Mucosa of rectum (tissue), 2 donors: Measurements from ENCODE around the gene NSFL1C.

ENCODE experiments used
- H3K27ac ChIP-seq, 2 donors: one replicate each; pipeline ENCODE4 v1.7.0; 2013; ENCODE audit warnings: inconsistent platforms in 2 of 2, low read depth in 2 of 2, low read length in 2 of 2
- H3K27me3 ChIP-seq, 2 donors: one replicate each; pipeline ENCODE4 v1.7.0; 2013; ENCODE audit warnings: low read length in 2 of 2; ENCODE audit not compliant: control insufficient read depth in 2 of 2, insufficient read depth in 2 of 2
- H3K36me3 ChIP-seq, 2 donors: one replicate each; pipeline ENCODE4 v1.7.0; 2013; ENCODE audit warnings: low read length in 2 of 2; ENCODE audit not compliant: control insufficient read depth in 2 of 2, insufficient read depth in 2 of 2
- H3K4me1 ChIP-seq, 2 donors: one replicate each; pipeline ENCODE4 v1.7.0; 2013; ENCODE audit warnings: low read length in 2 of 2, mild to moderate bottlenecking in 1 of 2; ENCODE audit not compliant: control insufficient read depth in 2 of 2, insufficient read depth in 2 of 2
- H3K4me3 ChIP-seq, 2 donors: one replicate each; pipeline ENCODE4 v1.7.0; 2013; ENCODE audit warnings: low read length in 2 of 2
- H3K9ac ChIP-seq, 2 donors: one replicate each; pipeline ENCODE4 v1.7.0; 2013; ENCODE audit warnings: low read length in 2 of 2, low read depth in 1 of 2, mild to moderate bottlenecking in 1 of 2
- H3K9me3 ChIP-seq, 2 donors: one replicate each; pipeline ENCODE4 v1.7.0; 2013; ENCODE audit warnings: low read length in 2 of 2; ENCODE audit not compliant: control insufficient read depth in 2 of 2
- donor health status: healthy.
- donor health status: Normal muscosa, but diverticular disease.

NSFL1C gene

DNA sequence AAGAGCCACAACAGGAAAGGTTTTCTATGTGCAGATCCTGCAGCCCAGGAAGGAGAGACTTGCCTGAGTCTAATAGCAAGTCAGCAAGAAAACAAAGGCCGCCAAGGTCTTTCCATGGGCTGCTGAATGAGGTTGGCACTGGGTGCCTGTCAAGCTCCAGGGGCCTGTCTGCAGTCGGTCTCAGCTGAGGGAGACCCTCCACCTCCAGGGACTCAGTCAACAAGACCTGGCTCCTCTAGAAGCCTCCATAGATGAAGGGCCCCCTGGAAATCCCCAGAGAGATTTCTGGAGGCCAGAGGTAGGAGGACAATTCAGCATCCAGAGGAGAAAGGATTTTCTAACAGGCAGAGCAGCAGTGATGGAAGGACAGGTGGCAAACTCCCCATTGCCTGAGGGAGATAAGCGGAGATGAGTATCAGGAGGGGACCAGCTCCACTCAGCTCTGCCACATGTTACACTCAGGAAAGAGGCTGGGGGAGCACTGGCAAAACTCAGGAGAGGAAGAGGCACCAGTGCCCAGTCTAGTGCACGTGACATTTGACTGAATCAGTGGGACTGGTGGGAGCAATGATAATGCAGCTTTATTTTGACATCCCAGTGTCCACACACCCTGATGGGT lies 40.3 kb downstream of the NSFL1C start:
- Histone ChIP-seq H3K4me1 (peaks cover 0 to 21% of the 10 kb centered on the region in 2 donors), H3K27me3 (no peaks in the 10 kb centered on the region), H3K9ac (no peak overlapping the region), H3K27ac (no peak overlapping the region), H3K9me3 (no peaks in the 10 kb centered on the region), H3K36me3 (no peaks in the 10 kb centered on the region), H3K4me3 (no peak overlapping the region)

DNA sequence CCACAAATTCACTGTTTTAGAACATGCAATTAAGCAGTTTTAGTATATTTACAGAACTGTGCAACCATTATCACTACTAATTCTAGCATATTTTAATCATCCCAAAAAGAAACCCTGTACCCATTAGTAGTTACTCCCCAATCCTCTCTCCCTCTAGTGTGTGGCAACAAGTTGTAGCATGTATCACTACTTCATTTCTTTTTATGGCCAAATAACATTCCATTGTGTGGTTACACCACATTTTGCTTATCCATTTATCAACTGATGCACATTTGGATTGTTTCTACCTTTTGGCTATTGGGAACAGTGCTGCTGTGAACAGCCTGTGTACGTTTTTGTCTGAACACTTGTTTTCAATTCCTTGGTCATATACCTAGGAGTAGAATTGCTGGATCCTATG lies 42.3 kb downstream of the NSFL1C start:
- H3K4me3 ChIP-seq: no peak overlapping the region
- no peak overlapping the region for H3K9ac ChIP-seq
- peaks cover 0 to 14% of the 10 kb centered on the region in 2 donors for H3K4me1 ChIP-seq

GRCh38 chr20:1423625-1424106 lies 43.0 kb downstream of the NSFL1C start:
- H3K9me3 ChIP-seq: peaks cover 0 to 5% of the 10 kb centered on the region in 2 donors
- H3K4me3 ChIP-seq: no peak overlapping the region
- H3K27me3 ChIP-seq: peaks cover 0 to 4% of the 10 kb centered on the region in 2 donors
- H3K27ac ChIP-seq: no peak overlapping the region
- no peaks in the 10 kb centered on the region for H3K36me3 ChIP-seq
- no peak overlapping the region for H3K9ac ChIP-seq
- H3K4me1 ChIP-seq: peaks cover 0 to 11% of the 10 kb centered on the region in 2 donors

More for the DNA sequence above, 42.3 kb downstream of the NSFL1C start:
- Histone ChIP-seq H3K27ac (no peak overlapping the region), H3K36me3 (no peaks in the 10 kb centered on the region), H3K27me3 (peaks cover 0 to 4% of the 10 kb centered on the region in 2 donors), H3K9me3 (peaks cover 0 to 5% of the 10 kb centered on the region in 2 donors)

DNA sequence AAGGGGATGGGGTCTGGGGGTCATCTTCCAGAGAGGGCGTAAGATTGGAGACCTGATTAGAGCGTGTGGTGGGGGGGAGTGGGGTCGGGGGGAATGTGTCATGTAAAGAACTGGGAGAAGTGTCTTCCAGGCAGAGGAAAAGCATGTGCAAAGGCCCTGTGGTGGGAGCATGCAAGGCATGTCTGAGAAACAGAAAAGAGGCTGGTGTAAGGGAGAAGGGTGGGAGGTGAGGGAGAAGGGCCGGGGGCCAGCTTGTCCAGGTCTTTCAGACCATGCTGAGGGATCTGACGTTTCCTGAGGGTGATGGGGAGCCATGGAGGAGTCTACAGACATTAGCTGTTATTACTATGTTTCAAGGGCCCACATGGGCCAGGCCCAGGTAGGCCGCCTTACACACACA lies 43.4 kb downstream of the NSFL1C start:
- Histone ChIP-seq H3K27ac (no peak overlapping the region), H3K9ac (no peak overlapping the region), H3K36me3 (no peaks in the 10 kb centered on the region), H3K9me3 (peaks cover 0 to 5% of the 10 kb centered on the region in 2 donors), H3K4me1 (peaks cover 0 to 9% of the 10 kb centered on the region in 2 donors), H3K4me3 (no peak overlapping the region), H3K27me3 (peaks cover 0 to 4% of the 10 kb centered on the region in 2 donors)

DNA sequence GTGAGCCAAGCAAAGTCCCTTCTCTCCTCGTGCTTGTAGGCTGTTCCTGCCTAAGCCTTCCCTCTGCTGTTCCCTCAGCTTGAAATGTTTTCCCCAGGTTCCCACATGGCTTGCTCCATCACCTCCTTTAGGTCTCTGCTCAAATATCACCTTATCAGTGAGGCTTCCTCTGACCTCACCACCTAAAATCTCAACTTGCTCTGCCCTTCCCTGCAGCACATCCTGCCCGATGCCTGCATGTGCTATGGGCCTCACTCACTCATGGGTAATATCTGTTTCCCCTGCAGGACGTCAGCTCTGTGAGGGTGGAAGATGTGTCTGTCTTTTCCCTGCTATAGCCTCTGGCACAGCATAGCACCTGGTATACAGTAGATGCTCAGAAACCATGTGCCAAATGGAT lies 43.9 kb downstream of the NSFL1C start:
- Histone ChIP-seq H3K4me1 (peaks cover 0 to 5% of the 10 kb centered on the region in 2 donors), H3K9ac (no peak overlapping the region), H3K9me3 (peaks cover 0 to 5% of the 10 kb centered on the region in 2 donors), H3K27ac (no peak overlapping the region), H3K36me3 (no peaks in the 10 kb centered on the region), H3K4me3 (no peak overlapping the region), H3K27me3 (peaks cover 0 to 4% of the 10 kb centered on the region in 2 donors)

DNA sequence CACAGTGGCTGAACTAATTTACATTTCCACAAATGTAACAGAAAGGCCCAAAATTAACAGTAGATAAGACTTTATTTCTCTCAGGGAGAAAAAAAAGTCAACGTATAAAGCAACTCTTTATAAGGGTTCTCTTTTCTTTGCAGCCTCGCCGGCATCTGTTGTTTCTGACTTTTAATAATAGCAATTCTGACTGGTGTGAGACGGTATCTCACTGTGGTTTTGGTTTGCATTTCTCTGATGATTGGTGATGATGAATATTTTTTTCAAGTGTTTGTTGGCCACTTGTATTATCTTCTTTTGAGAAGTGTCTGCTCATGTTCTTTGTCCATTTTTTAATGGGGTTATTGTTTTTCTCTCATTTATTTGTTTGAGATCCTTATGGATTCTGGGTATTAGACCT lies 46.6 kb downstream of the NSFL1C start:
- H3K36me3 ChIP-seq: no peaks in the 10 kb centered on the region
- no peak overlapping the region for H3K27ac ChIP-seq
- peaks cover 0 to 4% of the 10 kb centered on the region in 2 donors for H3K27me3 ChIP-seq
- H3K4me1 ChIP-seq: peaks cover 4 to 13% of the 10 kb centered on the region in 2 donors
- H3K4me3 ChIP-seq: no peak overlapping the region
- H3K9ac ChIP-seq: no peak overlapping the region
- H3K9me3 ChIP-seq: peaks cover 0 to 7% of the 10 kb centered on the region in 2 donors

DNA sequence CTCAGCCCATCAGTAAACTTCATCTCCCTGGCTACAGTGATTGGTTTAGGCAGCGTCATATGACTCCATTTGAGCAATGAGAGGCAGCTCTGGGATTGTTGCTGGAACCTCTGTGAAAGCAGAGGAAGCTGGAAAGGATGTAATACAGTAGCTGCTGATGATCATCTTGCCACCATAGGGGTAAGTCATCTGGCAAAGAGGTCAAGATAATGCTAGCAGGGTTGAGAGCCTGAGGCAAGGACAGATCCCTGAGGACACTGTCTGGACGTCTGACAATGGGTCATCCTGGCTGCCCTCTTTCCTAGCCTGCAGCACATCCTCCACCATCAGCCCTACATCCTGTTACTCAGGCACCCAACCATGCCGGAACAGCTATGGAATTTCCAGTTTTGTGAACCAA lies 48.3 kb downstream of the NSFL1C start:
- no peaks in the 10 kb centered on the region for H3K36me3 ChIP-seq
- H3K4me1 ChIP-seq: peaks cover 4 to 13% of the 10 kb centered on the region in 2 donors
- no peak overlapping the region for H3K27ac ChIP-seq
- peaks cover 0 to 7% of the 10 kb centered on the region in 2 donors for H3K9me3 ChIP-seq
- no peak overlapping the region for H3K9ac ChIP-seq
- no peak overlapping the region for H3K4me3 ChIP-seq
- H3K27me3 ChIP-seq: peaks cover 0 to 4% of the 10 kb centered on the region in 2 donors

- H3K27ac ChIP-seq: no peak overlapping the region
- no peaks in the 10 kb centered on the region for H3K36me3 ChIP-seq
- H3K9ac ChIP-seq: no peak overlapping the region
- H3K4me3 ChIP-seq: no peak overlapping the region
- H3K4me1 ChIP-seq: peaks cover 4 to 13% of the 10 kb centered on the region in 2 donors
- H3K27me3 ChIP-seq: peaks cover 0 to 4% of the 10 kb centered on the region in 2 donors
- H3K9me3 ChIP-seq: peaks cover 0 to 7% of the 10 kb centered on the region in 2 donors
Observed at GRCh38 chr20:1417790-1418189, 48.9 kb downstream of the NSFL1C start.

- H3K4me1 ChIP-seq: peaks cover 4 to 13% of the 10 kb centered on the region in 2 donors
- peaks cover 0 to 7% of the 10 kb centered on the region in 2 donors for H3K9me3 ChIP-seq
- no peaks in the 10 kb centered on the region for H3K36me3 ChIP-seq
- H3K27me3 ChIP-seq: peaks cover 0 to 4% of the 10 kb centered on the region in 2 donors
- H3K9ac ChIP-seq: no peak overlapping the region
- no peak overlapping the region for H3K4me3 ChIP-seq
- H3K27ac ChIP-seq: no peak overlapping the region
Observed at GRCh38 chr20:1417273-1417672, 49.4 kb downstream of the NSFL1C start.

- Histone ChIP-seq H3K9me3 (peaks cover 0 to 4% of the 10 kb centered on the region in 2 donors), H3K27ac (peak overlapping the region in 1 of 2 donors; percentile 26), H3K9ac (no peak overlapping the region), H3K27me3 (peaks cover 0 to 2% of the 10 kb centered on the region in 2 donors), H3K36me3 (no peaks in the 10 kb centered on the region), H3K4me3 (no peak overlapping the region), H3K4me1 (peaks cover 4 to 13% of the 10 kb centered on the region in 2 donors)
Observed at GRCh38 chr20:1415667-1416468, 50.8 kb downstream of the NSFL1C start.
